Astrocyte of the spinal cord (primary cell): Measurements from ENCODE around the gene EFCAB13.
A peak's percentile ranks its signal among the peaks of the same experiment; 100 is the strongest.

ENCODE experiments used
- DNase-seq: peaks from one replicate; pipeline ENCODE4 v3.0.0; 2011; ENCODE audit warnings: low read depth, low spot score
- H3K4me3 ChIP-seq: 2 replicates; pipeline ENCODE4 v1.5.1; 2011; ENCODE audit warnings: low read depth, mild to moderate bottlenecking, low read length, moderate library complexity
- in situ Hi-C: cut with HindIII; loops from 2 replicates; pipeline ENCODE4 v1.10.0; 2017; ENCODE audit warnings: low sequenced_read_pairs
- TF ChIP-seq, protein P1 (sequence below): IDR thresholded peaks from 2 replicates; pipeline ENCODE4 v1.5.1; 2012; ENCODE audit warnings: low read depth, mild to moderate bottlenecking, low read length, inconsistent platforms

EFCAB13 gene

DNA sequence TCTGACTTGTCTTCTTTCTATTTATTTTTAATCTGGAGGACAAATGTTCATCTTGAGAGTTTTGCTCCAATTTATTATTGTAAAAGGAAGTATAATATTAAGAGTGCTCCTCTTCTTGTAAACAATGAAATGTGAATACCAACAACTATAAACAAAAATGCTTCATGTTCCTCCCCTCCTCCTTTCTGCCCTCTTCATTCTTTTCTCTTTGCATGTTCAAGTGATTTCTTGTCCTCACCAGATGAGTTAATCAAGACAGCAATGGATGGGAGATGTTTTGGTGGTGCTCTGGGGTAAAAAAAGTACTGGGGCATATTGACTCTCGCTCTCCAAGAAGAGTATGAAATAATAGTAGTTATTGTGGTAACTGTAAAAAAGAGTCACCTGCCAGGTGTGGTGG lies 45.8 kb upstream of the EFCAB13 start:
- no peak overlapping the region for H3K4me3 ChIP-seq
- TF ChIP-seq, protein P1, sequence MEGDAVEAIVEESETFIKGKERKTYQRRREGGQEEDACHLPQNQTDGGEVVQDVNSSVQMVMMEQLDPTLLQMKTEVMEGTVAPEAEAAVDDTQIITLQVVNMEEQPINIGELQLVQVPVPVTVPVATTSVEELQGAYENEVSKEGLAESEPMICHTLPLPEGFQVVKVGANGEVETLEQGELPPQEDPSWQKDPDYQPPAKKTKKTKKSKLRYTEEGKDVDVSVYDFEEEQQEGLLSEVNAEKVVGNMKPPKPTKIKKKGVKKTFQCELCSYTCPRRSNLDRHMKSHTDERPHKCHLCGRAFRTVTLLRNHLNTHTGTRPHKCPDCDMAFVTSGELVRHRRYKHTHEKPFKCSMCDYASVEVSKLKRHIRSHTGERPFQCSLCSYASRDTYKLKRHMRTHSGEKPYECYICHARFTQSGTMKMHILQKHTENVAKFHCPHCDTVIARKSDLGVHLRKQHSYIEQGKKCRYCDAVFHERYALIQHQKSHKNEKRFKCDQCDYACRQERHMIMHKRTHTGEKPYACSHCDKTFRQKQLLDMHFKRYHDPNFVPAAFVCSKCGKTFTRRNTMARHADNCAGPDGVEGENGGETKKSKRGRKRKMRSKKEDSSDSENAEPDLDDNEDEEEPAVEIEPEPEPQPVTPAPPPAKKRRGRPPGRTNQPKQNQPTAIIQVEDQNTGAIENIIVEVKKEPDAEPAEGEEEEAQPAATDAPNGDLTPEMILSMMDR = no peak
- in situ Hi-C loops = no loop called here
- DNase-seq = no peak

DNA sequence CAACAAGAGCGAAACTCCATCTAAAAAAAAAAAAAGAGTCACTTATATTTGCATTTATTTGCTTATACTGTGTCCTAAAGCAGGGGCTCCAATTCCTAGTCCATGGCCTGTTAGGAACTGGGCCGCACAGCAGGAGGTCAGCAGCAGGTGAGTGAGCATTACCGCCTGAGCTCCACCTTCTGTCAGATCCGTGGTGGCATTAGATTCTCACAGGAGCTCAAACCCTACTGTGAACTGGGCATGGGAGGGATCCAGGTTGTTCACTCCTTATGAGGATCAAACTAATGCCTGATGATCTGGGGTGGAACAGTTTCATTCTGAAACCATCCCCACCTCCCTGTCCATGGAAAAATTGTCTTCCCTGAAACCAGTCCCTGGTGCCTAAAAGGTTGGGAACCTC lies 45.2 kb upstream of the EFCAB13 start:
- TF ChIP-seq, protein P1 = no peak
- no peak overlapping the region for H3K4me3 ChIP-seq
- DNase-seq = no peak
- in situ Hi-C loops = no loop called here

DNA sequence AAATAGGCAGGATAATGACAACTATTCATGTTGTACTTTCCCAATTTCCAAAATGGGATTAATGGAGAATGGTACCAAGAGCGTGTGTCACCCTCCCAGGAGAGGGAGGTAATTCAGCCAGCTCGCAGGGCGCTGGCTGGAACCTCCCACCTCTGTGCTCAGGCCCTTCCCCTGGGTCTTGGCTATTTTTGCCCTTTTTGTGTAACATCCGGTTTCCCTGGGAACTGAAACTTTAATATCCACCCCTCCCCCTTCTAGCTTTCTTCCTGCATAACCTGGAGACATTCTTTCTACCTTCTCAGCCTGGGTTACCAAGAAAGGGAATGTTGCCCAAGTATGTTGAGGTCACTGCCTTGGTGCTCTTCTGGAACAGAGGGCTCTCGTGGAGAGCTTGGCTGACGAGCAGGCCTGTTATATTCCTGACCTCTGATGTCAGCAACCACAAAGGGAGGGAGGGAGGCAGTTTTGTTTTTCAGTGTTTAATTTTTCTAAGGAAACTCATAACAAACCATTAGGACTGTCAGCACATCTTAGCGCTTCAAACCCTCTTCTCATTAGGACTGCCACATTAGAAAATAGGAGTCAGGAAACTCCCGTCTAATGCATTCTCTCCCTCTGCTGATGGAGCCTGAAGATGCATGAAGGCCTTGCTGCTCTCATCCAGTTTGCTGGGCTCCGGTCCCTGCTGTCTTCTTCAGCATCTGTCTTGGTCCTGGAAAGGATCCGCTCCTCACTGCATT lies 44.5 kb upstream of the EFCAB13 start:
- no peak overlapping the region for H3K4me3 ChIP-seq
- in situ Hi-C loops = no loop called here
- DNase-seq = peak; percentile 98
- TF ChIP-seq, protein P1 = peak; percentile 28

DNA sequence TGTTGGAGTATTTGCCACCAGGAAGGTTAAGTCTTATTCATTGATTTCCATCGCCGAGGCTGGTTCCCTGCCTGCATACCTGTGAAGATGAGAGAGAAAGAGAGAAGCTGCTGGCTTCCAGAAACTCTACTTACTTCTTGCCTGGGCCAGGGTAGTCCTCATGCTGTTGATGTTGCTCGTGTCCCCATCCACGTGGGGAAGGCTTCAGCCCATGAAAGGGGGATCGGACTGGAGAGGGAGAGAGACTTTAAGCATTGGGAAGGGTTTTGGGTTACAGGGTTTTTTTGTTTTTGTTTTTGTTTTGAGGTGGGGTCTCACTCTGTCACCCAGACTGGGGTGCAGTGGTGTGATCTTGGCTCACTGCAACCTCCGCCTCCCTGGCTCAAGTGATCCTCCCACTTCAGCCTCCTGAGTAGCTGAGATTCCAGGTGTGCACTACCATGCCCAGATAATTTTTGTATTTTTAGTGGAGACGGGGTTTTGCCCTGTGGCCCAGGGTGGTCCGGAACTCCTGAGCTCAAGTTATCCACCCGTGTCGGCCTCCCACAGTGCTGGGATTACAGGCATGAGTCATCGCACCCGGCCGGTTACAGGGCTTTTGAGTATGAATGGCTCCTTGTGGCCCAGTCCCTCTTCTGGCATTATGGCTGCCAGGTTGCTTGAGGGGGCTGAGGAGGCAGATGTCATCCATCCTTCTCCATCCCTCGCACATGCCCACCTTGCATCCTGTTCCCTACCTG lies 43.5 kb upstream of the EFCAB13 start:
- TF ChIP-seq, protein P1 = no peak
- in situ Hi-C loops = no loop called here
- peak; percentile 69 for DNase-seq
- no peak overlapping the region for H3K4me3 ChIP-seq

DNA sequence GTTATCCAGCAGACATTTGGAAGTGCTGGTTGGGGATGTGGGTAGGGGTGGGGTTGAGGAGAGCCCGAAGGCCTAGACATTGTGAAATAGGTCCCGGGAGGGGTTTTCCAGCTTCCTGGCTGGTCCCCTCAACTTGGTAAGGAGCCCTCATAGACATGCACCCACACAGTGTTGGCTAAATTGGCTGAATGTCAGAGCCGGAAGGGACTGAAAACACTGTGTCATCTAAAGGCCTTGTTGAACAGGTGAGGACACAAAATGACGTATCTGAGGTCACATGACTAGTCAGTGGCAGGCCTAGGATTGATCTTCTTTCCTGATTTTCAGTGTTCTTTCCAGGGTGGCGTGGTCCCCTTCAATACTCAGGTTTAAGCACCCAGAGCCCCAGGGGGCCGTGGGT lies 42.5 kb upstream of the EFCAB13 start:
- no peak overlapping the region for H3K4me3 ChIP-seq
- no peak for DNase-seq
- in situ Hi-C loops = no loop called here

DNA sequence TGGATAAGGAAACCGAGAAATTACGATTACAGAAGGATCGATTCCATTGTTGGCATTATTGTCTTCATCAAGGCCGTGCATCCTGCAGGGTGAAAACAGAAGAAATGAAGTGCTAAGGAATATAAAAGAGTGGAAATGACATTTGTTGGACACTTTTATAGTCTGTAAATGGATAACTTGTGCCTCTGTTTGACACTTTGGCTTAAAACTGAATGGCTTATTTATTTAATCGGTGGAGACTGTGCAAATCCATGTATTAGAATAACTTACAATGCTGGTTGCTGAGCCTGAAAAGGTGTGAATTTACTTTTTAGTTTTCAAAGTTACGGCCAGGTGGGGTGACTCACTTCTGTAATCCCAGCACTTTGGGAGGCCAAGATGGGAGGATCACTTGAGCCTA lies 38.8 kb upstream of the EFCAB13 start:
- TF ChIP-seq, protein P1 = no peak
- in situ Hi-C loops = no loop called here
- H3K4me3 ChIP-seq = no peak overlapping the region
- no peak for DNase-seq

More for the DNA sequence above, 42.5 kb upstream of the EFCAB13 start:
- TF ChIP-seq, protein P1 = no peak
